Measurements from ENCODE around the gene AGGF1. TPM values are rescaled to one million over a fixed set of nuclear protein-coding genes. Genes with fewer than 3 reads are reported as not detected.
"Not testable (repeated sequence)": the region's sequence is repeated elsewhere in the genome, so short reads cannot be mapped to it uniquely, and the experiment has no call there.

Gene AGGF1
- polyA plus RNA-seq, 1 experiment: 22.8 TPM

DNA sequence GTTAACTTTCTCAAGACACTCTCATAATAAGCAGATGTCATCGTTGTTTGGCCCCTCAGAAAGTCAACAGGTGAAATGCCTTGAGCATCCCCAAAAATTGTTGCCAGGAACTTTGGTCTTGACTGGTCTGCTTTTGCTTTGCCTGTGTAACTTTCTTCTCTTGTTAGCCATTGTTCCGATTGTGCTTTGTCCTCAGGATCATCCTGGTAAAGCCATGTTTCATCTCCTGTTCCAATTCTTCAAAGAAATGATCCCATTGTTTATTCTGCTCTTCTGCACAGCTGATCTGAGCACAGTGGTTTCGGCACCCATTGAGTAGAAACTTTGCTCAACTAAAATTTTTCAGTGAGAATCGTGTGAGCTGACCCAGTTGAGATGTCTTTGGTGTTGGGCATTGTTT is 65.0 kb downstream of the AGGF1 start:
- no peak for DNase-seq (ENCODE audit: low read depth, low spot score)
- Histone ChIP-seq H3K9me3 (ENCODE audit: control insufficient read depth, insufficient read depth, low read length) (no peaks in the 10 kb centered on the region), H3K27ac (ENCODE audit: low read depth, low read length) (no peak overlapping the region), H3K27me3 (ENCODE audit: control insufficient read depth, insufficient read depth, low read length) (no peaks in the 10 kb centered on the region), H3K4me3 (ENCODE audit: low read depth, low read length) (no peak overlapping the region)
- CTCF ChIA-PET: no interaction called here
- POLR2A ChIA-PET: no interaction called here
- TF ChIP-seq, protein P1, sequence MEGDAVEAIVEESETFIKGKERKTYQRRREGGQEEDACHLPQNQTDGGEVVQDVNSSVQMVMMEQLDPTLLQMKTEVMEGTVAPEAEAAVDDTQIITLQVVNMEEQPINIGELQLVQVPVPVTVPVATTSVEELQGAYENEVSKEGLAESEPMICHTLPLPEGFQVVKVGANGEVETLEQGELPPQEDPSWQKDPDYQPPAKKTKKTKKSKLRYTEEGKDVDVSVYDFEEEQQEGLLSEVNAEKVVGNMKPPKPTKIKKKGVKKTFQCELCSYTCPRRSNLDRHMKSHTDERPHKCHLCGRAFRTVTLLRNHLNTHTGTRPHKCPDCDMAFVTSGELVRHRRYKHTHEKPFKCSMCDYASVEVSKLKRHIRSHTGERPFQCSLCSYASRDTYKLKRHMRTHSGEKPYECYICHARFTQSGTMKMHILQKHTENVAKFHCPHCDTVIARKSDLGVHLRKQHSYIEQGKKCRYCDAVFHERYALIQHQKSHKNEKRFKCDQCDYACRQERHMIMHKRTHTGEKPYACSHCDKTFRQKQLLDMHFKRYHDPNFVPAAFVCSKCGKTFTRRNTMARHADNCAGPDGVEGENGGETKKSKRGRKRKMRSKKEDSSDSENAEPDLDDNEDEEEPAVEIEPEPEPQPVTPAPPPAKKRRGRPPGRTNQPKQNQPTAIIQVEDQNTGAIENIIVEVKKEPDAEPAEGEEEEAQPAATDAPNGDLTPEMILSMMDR (IDR thresholded peaks at IDR 0.05; ENCODE audit: low read depth, low read length): no peak

DNA sequence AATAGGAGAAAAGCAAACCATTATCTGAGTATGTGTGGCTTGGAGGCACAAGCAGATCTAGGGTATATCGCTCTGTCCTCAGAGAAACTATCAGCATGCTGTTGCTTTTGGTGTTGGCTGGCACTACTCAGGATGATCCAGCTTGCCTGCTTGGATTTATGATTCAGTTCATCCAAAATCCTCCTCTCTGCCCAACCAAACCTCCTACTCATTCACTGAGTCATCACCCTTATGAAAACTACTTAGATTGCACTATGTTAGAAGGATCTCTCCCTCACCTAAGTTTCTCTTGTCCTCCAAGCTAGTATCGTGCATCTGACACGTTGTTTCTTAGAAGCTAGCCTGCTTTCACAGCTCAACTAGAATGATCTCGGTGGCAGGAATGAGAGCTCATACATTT is 71.1 kb downstream of the AGGF1 start:
- DNase-seq (ENCODE audit: low read depth, low spot score): peak; percentile 6
- Histone ChIP-seq H3K4me3 (ENCODE audit: low read depth, low read length) (no peak overlapping the region), H3K9me3 (ENCODE audit: control insufficient read depth, insufficient read depth, low read length) (no peaks in the 10 kb centered on the region), H3K27me3 (ENCODE audit: control insufficient read depth, insufficient read depth, low read length) (no peaks in the 10 kb centered on the region), H3K27ac (ENCODE audit: low read depth, low read length) (no peak overlapping the region)
- ChIA-PET POLR2A (no interaction called here), CTCF (interaction anchor here (0.8 to 1.3 kb wide), 4 partner anchors 25 to 391 kb away, joined by 3 to 5 read pairs (median 3); partner anchors contain the start of gene WDR41)
- TF ChIP-seq, protein P1 (IDR thresholded peaks at IDR 0.05; ENCODE audit: low read depth, low read length): no peak

DNA sequence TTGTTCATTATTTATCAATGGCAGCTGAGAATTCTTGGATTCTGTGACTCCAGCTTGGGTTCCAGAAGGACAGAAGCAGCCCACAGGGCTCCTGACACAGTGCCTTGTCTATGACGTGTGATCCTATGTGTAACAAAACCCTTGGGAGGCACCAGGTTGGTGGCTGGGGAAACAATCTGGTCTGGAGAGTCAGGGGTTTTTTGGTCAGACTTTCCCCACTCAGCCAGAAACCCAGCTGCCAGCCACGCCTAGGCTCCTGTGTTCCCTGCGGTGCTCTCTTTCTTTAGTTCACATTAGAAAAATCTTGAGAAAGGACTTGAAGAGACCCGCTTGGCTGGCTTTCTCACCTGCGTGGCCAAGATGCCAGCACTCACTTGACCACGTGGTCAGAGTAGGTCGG is 72.3 kb downstream of the AGGF1 start:
- H3K9me3 ChIP-seq (ENCODE audit: control insufficient read depth, insufficient read depth, low read length): no peaks in the 10 kb centered on the region
- TF ChIP-seq, protein P1 (IDR thresholded peaks at IDR 0.05; ENCODE audit: low read depth, low read length): no peak
- ChIA-PET CTCF (interaction anchor here (0.5 kb wide), 1 partner anchor 26 kb away, joined by 3 read pairs; no protein-coding TSS in a partner anchor), POLR2A (no interaction called here)
- H3K4me3 ChIP-seq (ENCODE audit: low read depth, low read length): no peak overlapping the region
- H3K27me3 ChIP-seq (ENCODE audit: control insufficient read depth, insufficient read depth, low read length): no peaks in the 10 kb centered on the region
- H3K27ac ChIP-seq (ENCODE audit: low read depth, low read length): no peak overlapping the region
- DNase-seq (ENCODE audit: low read depth, low spot score): no peak

DNA sequence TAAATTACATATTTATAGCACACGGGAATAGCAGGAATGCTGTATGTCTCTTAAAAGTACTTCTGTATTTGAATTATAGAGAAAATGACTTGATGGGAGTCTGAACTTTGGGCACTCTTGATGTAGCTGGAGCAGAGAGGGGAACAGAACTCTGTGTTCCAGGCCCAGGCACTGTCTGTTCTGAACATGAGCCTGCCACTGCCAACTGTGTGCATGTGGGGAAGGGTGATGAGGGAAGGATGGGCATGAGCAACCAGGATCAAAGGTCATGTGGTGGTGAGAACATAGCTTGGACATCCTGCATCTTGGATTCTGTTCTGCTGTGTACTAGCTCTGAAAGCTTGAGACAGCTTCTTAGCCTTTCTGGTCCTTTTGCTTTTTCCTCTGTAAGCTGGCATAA is 73.3 kb downstream of the AGGF1 start:
- Histone ChIP-seq H3K4me3 (ENCODE audit: low read depth, low read length) (no peak overlapping the region), H3K9me3 (ENCODE audit: control insufficient read depth, insufficient read depth, low read length) (no peaks in the 10 kb centered on the region), H3K27ac (ENCODE audit: low read depth, low read length) (no peak overlapping the region), H3K27me3 (ENCODE audit: control insufficient read depth, insufficient read depth, low read length) (no peaks in the 10 kb centered on the region)
- POLR2A ChIA-PET: no interaction called here
- DNase-seq (ENCODE audit: low read depth, low spot score): no peak
- TF ChIP-seq, protein P1 (IDR thresholded peaks at IDR 0.05; ENCODE audit: low read depth, low read length): no peak
- CTCF ChIA-PET: interaction anchor here (0.9 to 1.3 kb wide), 3 partner anchors 17 to 41 kb away, joined by 3 to 5 read pairs (median 4); partner anchors contain the start of gene ZBED3

DNA sequence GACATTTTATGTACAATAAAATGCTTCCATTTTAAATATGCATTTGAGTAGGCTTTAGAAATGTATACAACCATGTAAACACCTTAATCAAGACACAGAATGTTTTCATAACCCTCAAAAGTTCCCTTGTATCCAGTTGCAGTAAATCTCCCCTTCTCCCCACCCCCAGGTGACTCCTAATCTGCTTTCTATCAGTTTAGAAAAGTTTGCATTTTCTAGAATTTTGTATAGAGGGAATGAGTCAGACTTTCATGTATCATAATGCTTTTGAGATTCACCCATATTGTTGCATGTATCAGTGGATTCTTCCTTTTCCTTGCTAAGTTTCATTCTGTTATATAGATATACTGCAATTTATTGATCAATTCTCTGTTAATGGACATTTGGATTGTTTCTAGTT is 74.6 kb downstream of the AGGF1 start:
- TF ChIP-seq, protein P1 (IDR thresholded peaks at IDR 0.05; ENCODE audit: low read depth, low read length): no peak
- no peaks in the 10 kb centered on the region for H3K27me3 ChIP-seq (ENCODE audit: control insufficient read depth, insufficient read depth, low read length)
- ChIA-PET POLR2A (no interaction called here), CTCF (no interaction called here)
- DNase-seq (ENCODE audit: low read depth, low spot score): no peak
- no peaks in the 10 kb centered on the region for H3K9me3 ChIP-seq (ENCODE audit: control insufficient read depth, insufficient read depth, low read length)
- no peak overlapping the region for H3K4me3 ChIP-seq (ENCODE audit: low read depth, low read length)
- no peak overlapping the region for H3K27ac ChIP-seq (ENCODE audit: low read depth, low read length)

GRCh38 chr5:77107035-77107434 is 76.8 kb downstream of the AGGF1 start:
- H3K4me3 ChIP-seq (ENCODE audit: low read depth, low read length); H3K9me3 ChIP-seq (ENCODE audit: control insufficient read depth, insufficient read depth, low read length); H3K27me3 ChIP-seq (ENCODE audit: control insufficient read depth, insufficient read depth, low read length); POLR2A ChIA-PET; DNase-seq (ENCODE audit: low read depth, low spot score); H3K27ac ChIP-seq (ENCODE audit: low read depth, low read length); CTCF ChIA-PET: not testable (repeated sequence)

Measured in AG04450 (cell line).